ENCODE data around the gene SMPD4.
"Not testable (repeated sequence)": the region's sequence is repeated elsewhere in the genome, so short reads cannot be mapped to it uniquely, and the experiment has no call there.

DNA sequence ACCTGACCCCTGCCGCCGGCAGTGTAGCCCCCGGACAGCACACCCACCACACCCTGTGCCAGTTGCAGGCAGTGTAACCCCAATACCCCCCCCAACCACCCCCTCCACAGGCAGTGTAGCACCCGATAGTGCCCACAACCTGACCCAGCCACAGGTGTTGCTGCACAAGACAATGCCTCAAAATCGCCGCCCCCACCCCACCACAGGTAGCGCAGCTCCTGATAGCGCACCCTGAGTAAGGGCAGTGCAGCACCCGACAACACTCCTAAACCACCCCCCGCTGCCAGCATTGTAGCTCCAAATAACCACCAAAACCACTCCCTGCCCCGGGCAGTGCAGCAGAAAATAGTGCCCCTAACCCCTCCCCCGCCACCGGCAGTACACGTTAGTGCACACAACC is 52.9 kb downstream of the SMPD4 start:
- not testable (repeated sequence) for TF ChIP-seq CTCF, POLR2A, POLR2AphosphoS5 (IDR thresholded peaks at IDR 0.05)

Measured in breast epithelium (tissue), 3 donors.